Neural progenitor cell (in vitro differentiated cells): ENCODE results near the gene PRPSAP1.

Source experiments
- EZH2 ChIP-seq: fragments of 200-600 bp; sonication (generic); IDR thresholded peaks from 2 replicates; pipeline ENCODE4 v1.6.1; 2017; ENCODE audit warnings: antibody characterized with exemption, mild to moderate bottlenecking, moderate library complexity
- EZH2phosphoT487 ChIP-seq: fragments of 200-600 bp; sonication (generic); IDR thresholded peaks from 2 replicates; pipeline ENCODE4 v1.6.1; 2017; ENCODE audit warnings: antibody characterized with exemption
- TF ChIP-seq, protein P1 (sequence below): fragments of 200-600 bp; sonication (generic); IDR thresholded peaks from 2 replicates; pipeline ENCODE4 v1.5.1; 2017; ENCODE audit warnings: antibody characterized with exemption, mild to moderate bottlenecking

DNA sequence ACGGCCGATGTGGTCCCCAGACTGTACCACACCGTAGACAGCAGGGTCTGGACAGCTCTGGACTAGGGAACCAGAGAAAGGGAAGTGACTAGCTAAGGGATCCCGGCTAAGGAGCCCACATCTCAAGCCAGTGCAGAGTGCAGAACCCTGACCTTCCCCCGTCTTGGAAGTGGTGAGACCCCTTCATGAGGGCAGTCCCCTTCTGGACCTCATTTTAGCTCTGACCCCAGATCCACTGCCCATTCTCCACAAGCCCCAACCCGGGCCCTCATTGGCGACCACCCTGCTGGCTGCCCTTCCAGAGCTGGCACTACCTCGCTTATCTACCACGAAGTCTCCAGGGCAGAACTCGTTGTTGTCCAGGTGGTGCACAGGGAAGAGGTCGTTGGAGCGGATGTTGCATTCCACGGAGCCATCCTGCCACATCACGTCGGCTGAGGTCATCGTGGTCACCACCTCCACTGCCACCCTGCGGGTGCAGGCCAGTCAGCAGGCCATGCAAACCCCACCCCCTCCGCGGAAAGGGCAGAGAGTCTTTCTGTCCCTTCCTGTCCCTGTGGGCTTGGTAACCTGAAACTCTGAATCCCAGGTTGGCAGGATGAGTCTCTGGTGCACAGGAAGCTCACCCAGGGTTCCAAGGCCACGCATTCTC, 44.9 kb upstream of the PRPSAP1 start:
- TF ChIP-seq, protein P1, sequence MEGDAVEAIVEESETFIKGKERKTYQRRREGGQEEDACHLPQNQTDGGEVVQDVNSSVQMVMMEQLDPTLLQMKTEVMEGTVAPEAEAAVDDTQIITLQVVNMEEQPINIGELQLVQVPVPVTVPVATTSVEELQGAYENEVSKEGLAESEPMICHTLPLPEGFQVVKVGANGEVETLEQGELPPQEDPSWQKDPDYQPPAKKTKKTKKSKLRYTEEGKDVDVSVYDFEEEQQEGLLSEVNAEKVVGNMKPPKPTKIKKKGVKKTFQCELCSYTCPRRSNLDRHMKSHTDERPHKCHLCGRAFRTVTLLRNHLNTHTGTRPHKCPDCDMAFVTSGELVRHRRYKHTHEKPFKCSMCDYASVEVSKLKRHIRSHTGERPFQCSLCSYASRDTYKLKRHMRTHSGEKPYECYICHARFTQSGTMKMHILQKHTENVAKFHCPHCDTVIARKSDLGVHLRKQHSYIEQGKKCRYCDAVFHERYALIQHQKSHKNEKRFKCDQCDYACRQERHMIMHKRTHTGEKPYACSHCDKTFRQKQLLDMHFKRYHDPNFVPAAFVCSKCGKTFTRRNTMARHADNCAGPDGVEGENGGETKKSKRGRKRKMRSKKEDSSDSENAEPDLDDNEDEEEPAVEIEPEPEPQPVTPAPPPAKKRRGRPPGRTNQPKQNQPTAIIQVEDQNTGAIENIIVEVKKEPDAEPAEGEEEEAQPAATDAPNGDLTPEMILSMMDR: no peak
- TF ChIP-seq EZH2: no peak
- no peak for TF ChIP-seq EZH2phosphoT487
